ENCODE data around the gene DLL1. TPM values are rescaled to one million over a fixed set of nuclear protein-coding genes. Genes with fewer than 3 reads are reported as not detected.

DLL1 gene
- total RNA-seq, 2 donors from 2014 or later: 6.0 to 13.2 TPM

- Histone ChIP-seq H3K27ac (no peak overlapping the region), H3K36me3 (replicated peaks in 1 of 2; ENCODE audit: insufficient read depth in 1 of 2, low read depth in 2 of 2) (no peaks in the 10 kb centered on the region), H3K4me1 (peaks cover 16% of the 10 kb centered on the region), H3K9me3 (no peaks in the 10 kb centered on the region), H3K4me3 (no peak overlapping the region), H3K27me3 (no peaks in the 10 kb centered on the region)
- ATAC-seq (no peak), DNase-seq (no peak)
- 83 to 89% methylated on average over 5 of the region's 5 CpGs for WGBS, 2 donors
- intact Hi-C loops (cut with DNase I): no loop called here
- TF ChIP-seq, protein P1, sequence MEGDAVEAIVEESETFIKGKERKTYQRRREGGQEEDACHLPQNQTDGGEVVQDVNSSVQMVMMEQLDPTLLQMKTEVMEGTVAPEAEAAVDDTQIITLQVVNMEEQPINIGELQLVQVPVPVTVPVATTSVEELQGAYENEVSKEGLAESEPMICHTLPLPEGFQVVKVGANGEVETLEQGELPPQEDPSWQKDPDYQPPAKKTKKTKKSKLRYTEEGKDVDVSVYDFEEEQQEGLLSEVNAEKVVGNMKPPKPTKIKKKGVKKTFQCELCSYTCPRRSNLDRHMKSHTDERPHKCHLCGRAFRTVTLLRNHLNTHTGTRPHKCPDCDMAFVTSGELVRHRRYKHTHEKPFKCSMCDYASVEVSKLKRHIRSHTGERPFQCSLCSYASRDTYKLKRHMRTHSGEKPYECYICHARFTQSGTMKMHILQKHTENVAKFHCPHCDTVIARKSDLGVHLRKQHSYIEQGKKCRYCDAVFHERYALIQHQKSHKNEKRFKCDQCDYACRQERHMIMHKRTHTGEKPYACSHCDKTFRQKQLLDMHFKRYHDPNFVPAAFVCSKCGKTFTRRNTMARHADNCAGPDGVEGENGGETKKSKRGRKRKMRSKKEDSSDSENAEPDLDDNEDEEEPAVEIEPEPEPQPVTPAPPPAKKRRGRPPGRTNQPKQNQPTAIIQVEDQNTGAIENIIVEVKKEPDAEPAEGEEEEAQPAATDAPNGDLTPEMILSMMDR (IDR thresholded peaks at IDR 0.05): no peak
- TF ChIP-seq POLR2A (IDR thresholded peaks at IDR 0.05): no peak
Observed at GRCh38 chr6:170259278-170259677, 31.6 kb downstream of the DLL1 start.

GRCh38 chr6:170258407-170258806 lies 32.5 kb downstream of the DLL1 start:
- no peak for ATAC-seq
- 80 to 96% methylated on average over 6 of the region's 6 CpGs for WGBS, 2 donors
- intact Hi-C loops (cut with DNase I): no loop called here

GRCh38 chr6:170257376-170257775 lies 33.5 kb downstream of the DLL1 start:
- DNase-seq (no peak), ATAC-seq (no peak)
- TF ChIP-seq, protein P1 (IDR thresholded peaks at IDR 0.05): no peak
- TF ChIP-seq POLR2A (IDR thresholded peaks at IDR 0.05): no peak
- Histone ChIP-seq H3K4me1 (peaks cover 14% of the 10 kb centered on the region), H3K27ac (no peak overlapping the region), H3K9me3 (no peaks in the 10 kb centered on the region), H3K27me3 (no peaks in the 10 kb centered on the region), H3K4me3 (no peak overlapping the region), H3K36me3 (replicated peaks in 1 of 2; ENCODE audit: insufficient read depth in 1 of 2, low read depth in 2 of 2) (no peaks in the 10 kb centered on the region)
- 76 to 84% methylated on average over 4 of the region's 4 CpGs for WGBS, 2 donors
- intact Hi-C loops (cut with DNase I): no loop called here

More at GRCh38 chr6:170258407-170258806, 32.5 kb downstream of the DLL1 start:
- no peaks in the 10 kb centered on the region for H3K36me3 ChIP-seq (replicated peaks in 1 of 2; ENCODE audit: insufficient read depth in 1 of 2, low read depth in 2 of 2)
- no peak overlapping the region for H3K27ac ChIP-seq
- peak in 1 of 4 donors; percentile 3 for DNase-seq
- no peaks in the 10 kb centered on the region for H3K27me3 ChIP-seq
- no peak overlapping the region for H3K4me3 ChIP-seq
- H3K9me3 ChIP-seq: no peaks in the 10 kb centered on the region
- TF ChIP-seq, protein P1 (IDR thresholded peaks at IDR 0.05): no peak
- TF ChIP-seq POLR2A (IDR thresholded peaks at IDR 0.05): no peak
- H3K4me1 ChIP-seq: peaks cover 14% of the 10 kb centered on the region

- Histone ChIP-seq H3K27ac (no peak overlapping the region), H3K36me3 (replicated peaks in 1 of 2; ENCODE audit: insufficient read depth in 1 of 2, low read depth in 2 of 2) (no peaks in the 10 kb centered on the region), H3K4me3 (no peak overlapping the region), H3K27me3 (no peaks in the 10 kb centered on the region), H3K4me1 (peaks cover 13% of the 10 kb centered on the region), H3K9me3 (no peaks in the 10 kb centered on the region)
- ATAC-seq: no peak
- no peak for DNase-seq
- WGBS, 2 donors: 91 to 93% methylated on average over 18 to 21 of the region's 21 CpGs
- TF ChIP-seq, protein P1 (IDR thresholded peaks at IDR 0.05): no peak
- no peak for TF ChIP-seq POLR2A (IDR thresholded peaks at IDR 0.05)
- intact Hi-C loops (cut with DNase I): no loop called here
Observed at GRCh38 chr6:170256641-170257040, 34.2 kb downstream of the DLL1 start.

DNA sequence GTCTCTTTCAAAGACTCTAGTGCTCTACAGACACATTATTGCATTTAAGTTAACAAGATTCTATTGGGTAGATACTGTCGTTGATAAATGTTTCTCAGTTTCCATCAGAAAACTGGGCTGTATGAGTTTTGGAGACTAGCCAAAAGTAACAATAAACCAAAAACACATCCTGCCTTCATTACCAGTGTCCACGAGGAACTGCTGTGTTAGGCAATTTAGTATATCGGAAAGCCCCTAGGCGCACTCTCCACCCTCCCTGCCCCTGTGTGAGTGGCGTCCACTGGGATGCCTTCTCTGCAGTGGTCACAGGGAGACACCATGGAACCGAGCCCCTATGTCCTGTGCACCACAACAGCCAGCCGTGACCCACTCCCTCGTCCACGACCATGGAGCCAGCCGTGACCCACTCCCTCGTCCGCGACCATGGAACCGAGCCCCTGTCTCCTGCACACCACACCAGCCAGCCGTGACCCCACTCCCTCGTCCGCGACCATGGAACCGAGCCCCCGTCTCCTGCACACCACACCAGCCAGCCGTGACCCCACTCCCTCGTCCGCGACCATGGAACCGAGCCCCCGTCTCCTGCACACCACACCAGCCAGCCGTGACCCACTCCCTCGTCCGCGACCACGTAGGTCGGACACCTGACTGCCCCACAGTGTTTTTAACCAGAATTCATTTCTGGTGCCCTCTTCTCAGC lies 35.3 kb downstream of the DLL1 start:
- DNase-seq (no peak), ATAC-seq (no peak)
- Histone ChIP-seq H3K27me3 (no peaks in the 10 kb centered on the region), H3K4me3 (no peak overlapping the region), H3K4me1 (peaks cover 2% of the 10 kb centered on the region), H3K9me3 (no peaks in the 10 kb centered on the region), H3K27ac (no peak overlapping the region), H3K36me3 (replicated peaks in 1 of 2; ENCODE audit: insufficient read depth in 1 of 2, low read depth in 2 of 2) (no peaks in the 10 kb centered on the region)
- intact Hi-C loops (cut with DNase I): no loop called here
- no peak for TF ChIP-seq POLR2A (IDR thresholded peaks at IDR 0.05)
- TF ChIP-seq, protein P1 (IDR thresholded peaks at IDR 0.05): no peak
- 88 to 93% methylated on average over 32 of the region's 32 CpGs for WGBS, 2 donors

All from body of pancreas (tissue), 4 donors.